Hematopoietic multipotent progenitor cell treated with erythropoietin and hydrocortisone succinate and interleukin-3 and kit ligand, for 8 days (in vitro differentiated cells): ENCODE results near the gene LMF2.
"Not testable (repeated sequence)": the region's sequence is repeated elsewhere in the genome, so short reads cannot be mapped to it uniquely, and the experiment has no call there.

ENCODE experiments used
- DNase-seq: peaks from one replicate; pipeline ENCODE4 v3.0.0-alpha.2; 2015

LMF2 gene

GRCh38 chr22:50507421-50507990 lies at the start of gene LMF2:
Gene LMF2 (minus strand): TSS chr22:50507702. CDS start chr22:50507675, 27 bp downstream.
- peak; percentile 75 for DNase-seq

GRCh38 chr22:50556703-50557102 lies 49.2 kb upstream of the LMF2 start:
- no peak for DNase-seq

GRCh38 chr22:50553310-50553709 lies 45.8 kb upstream of the LMF2 start:
- DNase-seq = no peak

GRCh38 chr22:50551160-50551752 lies 43.8 kb upstream of the LMF2 start:
- no peak for DNase-seq

- no peak for DNase-seq
Observed at GRCh38 chr22:50550395-50550794, 42.9 kb upstream of the LMF2 start.

GRCh38 chr22:50548921-50549790 lies 41.7 kb upstream of the LMF2 start:
- DNase-seq = no peak

- DNase-seq = no peak
Observed at GRCh38 chr22:50548040-50548920, 40.8 kb upstream of the LMF2 start.

- DNase-seq = no peak
Observed at GRCh38 chr22:50547263-50547985, 39.9 kb upstream of the LMF2 start.

GRCh38 chr22:50546326-50547262 lies 39.1 kb upstream of the LMF2 start:
- no peak for DNase-seq

GRCh38 chr22:50545522-50546325 lies 38.2 kb upstream of the LMF2 start, which contains the start of gene KLHDC7B:
Gene KLHDC7B (plus strand): TSS chr22:50545899. CDS start chr22:50546244, 345 bp downstream.
- DNase-seq = no peak

- DNase-seq = no peak
Observed at GRCh38 chr22:50544746-50545253, 37.3 kb upstream of the LMF2 start.

- DNase-seq = peak; percentile 65
Observed at GRCh38 chr22:50544078-50544745, 36.7 kb upstream of the LMF2 start.

GRCh38 chr22:50542416-50542927 lies 35.0 kb upstream of the LMF2 start:
- no peak for DNase-seq

- DNase-seq = not testable (repeated sequence)
Observed at GRCh38 chr22:50541667-50542026, 34.1 kb upstream of the LMF2 start.

- DNase-seq = no peak
Observed at GRCh38 chr22:50540381-50540780, 32.9 kb upstream of the LMF2 start.

GRCh38 chr22:50537765-50538164 lies 30.3 kb upstream of the LMF2 start:
- no peak for DNase-seq

GRCh38 chr22:50536226-50536625 lies 28.7 kb upstream of the LMF2 start:
- no peak for DNase-seq

- no peak for DNase-seq
Observed at GRCh38 chr22:50535113-50535512, 27.6 kb upstream of the LMF2 start.
